HCT116 (cell line): ENCODE data around the gene NELFB. TPM values are rescaled to one million over a fixed set of nuclear protein-coding genes. Genes with fewer than 3 reads are reported as not detected.

Experiments
- ATAC-seq: fragments of 200-7000 bp; cut with Tn5 transposase; 2 replicates; pipeline ENCODE4 v1.9.1; 2020; ENCODE audit warnings: mild to moderate bottlenecking, moderate library complexity
- BruUV-seq: library from RNA; stranded (reverse); fragments of 400-500 nt; replicated peaks from 2 replicates; lab custom pipeline; 2021; lab: Mats Ljungman, UMichigan
- CTCF ChIA-PET: fragments of 300-600 bp; sonication (Branson Sonifier 250); formaldehyde crosslinking; loops from one replicate; lab custom pipeline; 2021; ENCODE audit warnings: antibody characterized with exemption; lab: Charles Lee
- POLR2A ChIA-PET: fragments of 300-600, 350-600 bp; sonication (Branson Sonifier 250); formaldehyde crosslinking; loops from one replicate; lab custom pipeline; 2021; ENCODE audit warnings: antibody characterized with exemption; lab: Charles Lee
- RAD21 ChIA-PET, 2 experiments: fragments of 300-600 bp; sonication (Branson Sonifier 250); formaldehyde crosslinking; loops; one replicate each; lab custom pipeline; 2023; ENCODE audit warnings: low total read pairs in 2 of 2; ENCODE audit not compliant: uncharacterized antibody in 2 of 2, unreplicated experiment in 2 of 2, low non-redundant PET in 1 of 2; lab: Charles Lee
- DNase-seq: peaks from one replicate; pipeline ENCODE4 v3.0.0-alpha.2; 2010; ENCODE audit warnings: low read depth, low spot score
- H2AFZ ChIP-seq: fragments of 200-600 bp; shearing (Covaris generic), sonication (generic); 2 replicates; pipeline ENCODE4 v1.6.1; 2017; ENCODE audit warnings: low read depth, mixed run types, mixed read lengths, antibody characterized with exemption, low read length; ENCODE audit not compliant: poor library complexity, severe bottlenecking
- H3K27ac ChIP-seq: 2 replicates; pipeline ENCODE4 v1.5.1; 2012; ENCODE audit warnings: low read depth, low read length
- H3K27me3 ChIP-seq: fragments of 200-600 bp; sonication (generic); 2 replicates; pipeline ENCODE4 v1.6.1; 2016; ENCODE audit warnings: mixed run types, low read length, mixed read lengths; ENCODE audit not compliant: insufficient read depth
- H3K36me3 ChIP-seq, 2 experiments: fragments of 200-500 bp in 1 of 2; fragments of 200-600 bp in 1 of 2; sonication (Bioruptor generic) in 1 of 2; sonication (generic) in 1 of 2; 2 replicates each; pipeline versions ENCODE4 v1.5.1 to v1.6.1; 2014 to 2016; ENCODE audit warnings: low read length in 2 of 2, inconsistent platforms in 1 of 2, mixed read lengths in 1 of 2, mixed run types in 1 of 2; ENCODE audit not compliant: insufficient read depth in 2 of 2, control insufficient read depth in 1 of 2
- H3K4me1 ChIP-seq, 2 experiments: fragments of 200-600 bp in 1 of 2; sonication (generic) in 1 of 2; 2 replicates each; pipeline versions ENCODE4 v1.5.1 to v1.6.1; 2012 to 2017; ENCODE audit warnings: low read length in 2 of 2, inconsistent platforms in 1 of 2, mild to moderate bottlenecking in 1 of 2, mixed read lengths in 1 of 2, mixed run types in 1 of 2, moderate library complexity in 1 of 2; ENCODE audit not compliant: insufficient read depth in 2 of 2, control insufficient read depth in 1 of 2
- H3K4me2 ChIP-seq: fragments of 200-600 bp; sonication (generic); 2 replicates; pipeline ENCODE4 v1.6.1; 2017; ENCODE audit warnings: mixed run types, low read length, mixed read lengths
- H3K4me3 ChIP-seq, 2 experiments: fragments of 200-600 bp in 1 of 2; sonication (generic) in 1 of 2; replicated peaks in 1 of 2; 2 replicates each; pipeline ENCODE4 v1.5.1; 2011 to 2016; ENCODE audit warnings: low read length in 2 of 2, control low read depth in 1 of 2, low read depth in 1 of 2, mild to moderate bottlenecking in 1 of 2, mixed read lengths in 1 of 2, mixed run types in 1 of 2
- H3K79me2 ChIP-seq: fragments of 200-600 bp; sonication (generic); 2 replicates; pipeline ENCODE4 v1.6.1; 2017; ENCODE audit warnings: mild to moderate bottlenecking, mixed run types, low read length, moderate library complexity, mixed read lengths; ENCODE audit not compliant: insufficient read depth
- H3K9ac ChIP-seq: fragments of 200-600 bp; sonication (generic); 2 replicates; pipeline ENCODE4 v1.6.1; 2016; ENCODE audit warnings: low read length, mixed read lengths
- H3K9me2 ChIP-seq: fragments of 200-600 bp; sonication (generic), shearing (Covaris generic); 2 replicates; pipeline ENCODE4 v1.6.1; 2017; ENCODE audit warnings: mixed run types, mild to moderate bottlenecking, moderate library complexity; ENCODE audit not compliant: insufficient read depth
- H3K9me3 ChIP-seq, 2 experiments: fragments of 200-500 bp in 1 of 2; fragments of 200-600 bp in 1 of 2; sonication (Bioruptor generic) in 1 of 2; sonication (generic) in 1 of 2; 2 replicates each; pipeline ENCODE4 v1.6.1; 2014 to 2017; ENCODE audit warnings: low read length in 2 of 2, mixed read lengths in 2 of 2, inconsistent platforms in 1 of 2, low read depth in 1 of 2, mild to moderate bottlenecking in 1 of 2, mixed run types in 1 of 2, moderate library complexity in 1 of 2; ENCODE audit not compliant: control insufficient read depth in 1 of 2, insufficient read depth in 1 of 2
- H4K20me1 ChIP-seq: fragments of 200-600 bp; sonication (generic), shearing (Covaris generic); 2 replicates; pipeline ENCODE4 v1.6.1; 2017; ENCODE audit warnings: mixed run types, mild to moderate bottlenecking, moderate library complexity; ENCODE audit not compliant: insufficient read depth
- CTCF ChIP-seq, 3 experiments: fragments of 200-600 bp in 1 of 3; sonication (generic) in 1 of 3; IDR thresholded peaks in 2 of 3; conservative IDR thresholded peaks in 1 of 3; 2 replicates each; pipeline ENCODE4 v1.5.1; 2012 to 2017; ENCODE audit warnings: low read depth in 2 of 3, low read length in 2 of 3, antibody characterized with exemption in 1 of 3, borderline replicate concordance in 1 of 3, control low read depth in 1 of 3, mild to moderate bottlenecking in 1 of 3, mixed read lengths in 1 of 3, mixed run types in 1 of 3, moderate library complexity in 1 of 3; ENCODE audit not compliant: insufficient read depth in 1 of 3
- FOSL1 ChIP-seq: IDR thresholded peaks from 2 replicates; pipeline ENCODE4 v1.6.1; 2012; ENCODE audit warnings: low read depth
- POLR2A ChIP-seq: IDR thresholded peaks from 2 replicates; pipeline ENCODE4 v1.7.0; 2011; ENCODE audit warnings: borderline replicate concordance; ENCODE audit not compliant: insufficient read depth, insufficient read length; ENCODE audit errors: extremely low read depth
- POLR2AphosphoS5 ChIP-seq: IDR thresholded peaks from 2 replicates; pipeline ENCODE4 v1.6.1; 2011; ENCODE audit warnings: mild to moderate bottlenecking, low read depth, low read length, moderate library complexity
- intact Hi-C: fragments of 100-400 bp; cut with micrococcal nuclease; formaldehyde crosslinking; loops from 2 replicates; pipeline ENCODE4 v1.10.0; 2022
- total RNA-seq: library from RNA; stranded (reverse); gene quantifications from one replicate; pipeline ENCODE4 v1.2.1, GENCODE V29; 2021; ENCODE audit not compliant: unreplicated experiment

Gene NELFB
- total RNA-seq, 1 experiment from 2014 or later, result 86.4 TPM

- Histone ChIP-seq H3K4me1 (peaks cover 44 to 68% of the 10 kb centered on the region in 2 experiments), H3K36me3 (no peaks in the 10 kb centered on the region), H3K4me2 (peak within 1 kb of the TSS; percentile 99), H3K9ac (peak within 1 kb of the TSS; percentile 97), H2AFZ (no peak within 1 kb of the TSS), H4K20me1 (no peaks in the 10 kb centered on the region), H3K27me3 (no peaks in the 10 kb centered on the region), H3K27ac (peak within 1 kb of the TSS; percentile 88), H3K79me2 (no peaks in the 10 kb centered on the region), H3K9me2 (no peaks in the 10 kb centered on the region), H3K9me3 (no peaks in the 10 kb centered on the region), H3K4me3 (peak within 1 kb of the TSS; percentile 14 to 48)
- DNase-seq (peak; percentile 71), ATAC-seq (peak; percentile 61)
- BruUV-seq, result no TSS peak
- RAD21 ChIA-PET, result interaction anchor here (0.6 to 1.9 kb wide), 11 partner anchors 12 to 181 kb away, joined by 3 to 9 read pairs (median 3); partner anchors contain the start of genes ANAPC2 (in 2 of the 2) and SSNA1 (in 2 of the 2)
- no peak for TF ChIP-seq FOSL1
- no peak for TF ChIP-seq POLR2A
- peak in 2 of 3 experiments; percentile 88 to 93; a peak in 4 of 6 replicates for TF ChIP-seq CTCF (IDR thresholded peaks at IDR 0.05 in 2 of 3, conservative IDR thresholded peaks at IDR 0.05 in 1 of 3; ENCODE audit: borderline replicate concordance in 1 of 3, insufficient read depth in 1 of 3, low read depth in 2 of 3, low read length in 2 of 3)
- peak; percentile 72 for TF ChIP-seq POLR2AphosphoS5
- intact Hi-C loops, result loop anchor here (1.0 to 10.0 kb wide), 4 partner anchors 40 to 442 kb away; partner anchors contain the start of genes ANAPC2, NPDC1 and SSNA1
- POLR2A ChIA-PET, result interaction anchor here (0.7 to 2.5 kb wide), 8 partner anchors 9 to 104 kb away, joined by 3 to 16 read pairs (median 3); partner anchors contain the start of genes ANAPC2, SSNA1, TPRN and TUBB4B
- CTCF ChIA-PET, result interaction anchor here (0.6 to 4.7 kb wide), 21 partner anchors 10 to 198 kb away, joined by 3 to 43 read pairs (median 5); partner anchors contain the start of genes ANAPC2, LRRC26, MAN1B1 and SAPCD2
These were observed 27.9 kb upstream of the NELFB start, which contains the start of gene RNF224 for GRCh38 chr9:137227054-137227852. TSS of gene RNF224 (plus strand) at chr9:137227502. CDS start at chr9:137228336, 834 bp downstream.
